ENCODE measurements around the gene PLEK2.

DNA sequence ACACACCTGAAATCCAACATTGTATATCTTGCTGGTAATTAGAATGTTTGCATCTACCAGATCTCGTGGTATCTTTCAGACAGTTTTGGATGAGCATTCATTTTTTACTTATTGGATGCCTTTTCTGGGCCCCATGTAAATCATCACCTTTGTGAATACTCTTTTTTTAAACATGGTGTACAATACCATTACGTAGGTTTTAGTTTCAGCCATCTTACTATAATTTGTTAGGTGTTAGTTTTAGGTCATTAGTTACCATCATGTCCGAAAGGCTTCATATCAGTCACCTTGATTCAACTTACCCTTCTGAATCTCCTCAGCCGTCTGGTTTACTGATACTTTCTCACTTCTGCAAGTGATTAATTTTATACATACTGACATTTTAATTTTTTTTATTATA lies 46.5 kb downstream of the PLEK2 start:
- no peak for TF ChIP-seq CTCF (IDR thresholded peaks at IDR 0.05)
- TF ChIP-seq POLR2A (IDR thresholded peaks at IDR 0.05): no peak
- TF ChIP-seq POLR2AphosphoS5 (IDR thresholded peaks at IDR 0.05): no peak

Measured in prostate gland (tissue), 2 donors.